CD4-positive, alpha-beta T cell treated with Interleukin-10 for 1 hour (primary cell): ENCODE results near the gene DCUN1D4.
"Not testable (repeated sequence)": the region's sequence is repeated elsewhere in the genome, so short reads cannot be mapped to it uniquely, and the experiment has no call there.

Source experiments
- DNase-seq: peaks from one replicate; pipeline ENCODE4 v3.0.0-alpha.2; 2020

Gene DCUN1D4

DNA sequence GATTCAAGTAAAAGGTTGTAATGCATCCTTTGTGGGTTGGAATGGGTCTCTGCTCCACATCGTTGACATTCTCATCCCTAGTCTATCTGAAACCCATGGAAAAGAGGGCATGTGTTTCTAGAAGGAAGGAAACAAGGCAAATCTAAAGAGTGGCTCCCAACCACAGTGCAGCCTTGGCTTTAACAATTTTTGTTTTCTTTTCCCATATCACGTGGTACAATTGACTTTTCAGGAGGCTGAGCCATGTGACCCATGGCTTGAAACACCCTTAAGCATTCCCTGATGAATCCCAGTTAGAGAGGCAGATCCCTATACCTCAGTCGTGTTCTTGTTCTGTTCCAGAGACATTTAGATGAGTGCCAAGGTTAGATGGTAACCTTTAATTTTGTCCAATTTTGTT is 12.8 kb downstream of the DCUN1D4 start:
- DNase-seq, result no peak

DNA sequence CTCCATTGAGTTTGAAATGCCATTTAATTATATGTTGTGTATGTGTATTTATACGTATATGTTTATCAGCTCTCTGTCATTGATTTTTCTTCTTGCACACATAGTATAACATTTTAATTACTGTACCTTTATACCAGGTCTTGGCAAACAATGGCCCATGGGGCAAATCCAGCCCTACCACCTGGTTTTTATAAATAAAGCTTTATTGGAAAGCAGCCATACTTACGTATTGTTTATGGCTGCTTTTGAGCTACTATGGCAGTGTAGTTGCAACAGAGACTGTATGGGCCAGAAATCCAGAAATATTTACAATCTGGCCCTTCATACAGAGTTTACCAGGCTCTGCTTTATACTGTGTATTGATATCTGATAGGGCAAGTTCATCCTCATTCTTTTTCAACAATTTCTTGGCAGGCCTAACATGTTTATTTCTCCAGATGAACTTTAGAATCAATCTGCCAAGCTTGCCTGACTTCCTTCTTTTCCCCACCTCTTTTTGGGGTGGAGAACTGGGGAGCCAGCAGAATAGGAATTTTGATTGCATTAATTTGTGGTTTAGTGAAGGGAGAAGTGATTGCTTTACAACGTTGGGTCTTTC is 15.8 kb downstream of the DCUN1D4 start:
- DNase-seq, result no peak

- DNase-seq, result no peak
Measured at GRCh38 chr4:51859476-51860031, 16.6 kb downstream of the DCUN1D4 start.

DNA sequence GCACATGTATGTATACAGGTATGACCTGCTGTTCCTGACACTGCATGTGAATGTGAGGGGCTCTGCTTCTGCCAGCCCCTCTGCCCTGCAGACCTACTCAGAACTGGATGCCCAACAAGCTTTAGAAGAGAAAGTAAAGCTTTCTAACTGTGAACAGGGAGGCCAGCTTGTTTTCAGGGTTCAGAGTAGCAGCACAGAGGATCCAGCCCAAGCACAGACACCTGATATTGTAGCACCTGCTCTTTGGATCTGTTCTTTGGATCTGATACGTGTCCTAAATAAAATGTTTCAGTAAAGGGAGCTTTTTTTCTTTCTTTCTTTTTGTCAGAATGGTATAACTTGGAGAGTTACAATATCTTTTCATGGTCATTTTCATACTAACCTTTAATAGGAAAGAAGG is 19.2 kb downstream of the DCUN1D4 start:
- no peak for DNase-seq

DNA sequence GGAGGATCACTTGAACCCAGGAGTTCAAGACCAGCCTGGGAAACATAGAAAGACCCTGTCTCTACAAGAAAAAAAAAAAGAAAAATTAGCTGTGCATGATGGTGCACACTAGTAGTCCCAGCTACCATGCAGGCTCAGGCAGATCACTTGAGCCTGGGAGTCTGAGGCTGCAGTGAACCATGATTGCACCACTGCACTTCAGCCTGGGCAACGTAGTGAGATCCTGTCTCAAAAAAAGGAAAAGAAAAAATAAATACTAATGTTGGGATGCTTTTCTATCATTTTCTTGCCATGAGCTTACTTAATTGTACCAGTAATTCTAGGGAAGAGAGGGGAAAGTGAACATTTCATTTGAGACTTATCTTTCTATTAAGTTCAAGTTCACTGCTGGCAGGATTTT is 19.8 kb downstream of the DCUN1D4 start:
- no peak for DNase-seq

DNA sequence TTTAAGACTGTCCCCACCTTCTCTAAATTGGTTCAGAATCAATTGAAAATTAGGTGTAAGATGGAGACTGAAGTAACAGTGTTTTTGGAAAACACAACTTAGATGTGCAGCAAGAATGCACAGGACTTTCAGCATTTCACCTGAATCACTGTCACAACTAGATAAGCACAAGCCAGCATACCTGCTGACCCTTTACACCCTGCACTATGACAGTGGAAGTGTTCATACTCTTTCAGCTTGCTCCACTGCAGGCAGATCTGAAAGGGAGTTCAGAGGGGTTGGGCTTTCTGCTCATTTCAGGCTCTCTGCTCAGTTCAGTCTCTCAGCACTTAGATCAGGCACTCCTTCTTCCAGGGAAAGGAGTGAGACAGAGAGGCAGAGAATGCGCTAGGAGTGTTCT is 22.8 kb downstream of the DCUN1D4 start:
- no peak for DNase-seq

- DNase-seq, result no peak
Measured at GRCh38 chr4:51866835-51867234, 23.9 kb downstream of the DCUN1D4 start.

GRCh38 chr4:51867689-51868448 is 24.9 kb downstream of the DCUN1D4 start:
- DNase-seq, result no peak

DNA sequence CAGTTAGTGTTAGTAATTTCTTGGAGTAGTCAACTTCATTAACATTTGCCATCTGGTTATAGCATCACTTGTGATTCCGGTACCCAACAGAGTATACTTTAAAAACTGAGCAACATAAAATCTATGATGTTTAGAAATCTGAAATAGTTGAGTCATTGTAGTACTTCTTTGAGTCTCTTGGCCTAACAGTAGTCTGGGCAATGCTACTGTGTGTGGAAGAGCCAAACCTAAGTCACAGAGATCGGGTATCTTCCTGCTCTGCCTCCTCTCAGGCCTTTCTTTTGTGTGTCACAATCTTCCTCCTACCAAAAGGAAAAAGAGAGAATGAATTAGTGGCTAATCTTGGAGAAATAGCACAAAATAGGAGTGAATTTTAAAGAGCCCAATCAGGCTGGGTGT is 25.5 kb downstream of the DCUN1D4 start:
- no peak for DNase-seq

DNA sequence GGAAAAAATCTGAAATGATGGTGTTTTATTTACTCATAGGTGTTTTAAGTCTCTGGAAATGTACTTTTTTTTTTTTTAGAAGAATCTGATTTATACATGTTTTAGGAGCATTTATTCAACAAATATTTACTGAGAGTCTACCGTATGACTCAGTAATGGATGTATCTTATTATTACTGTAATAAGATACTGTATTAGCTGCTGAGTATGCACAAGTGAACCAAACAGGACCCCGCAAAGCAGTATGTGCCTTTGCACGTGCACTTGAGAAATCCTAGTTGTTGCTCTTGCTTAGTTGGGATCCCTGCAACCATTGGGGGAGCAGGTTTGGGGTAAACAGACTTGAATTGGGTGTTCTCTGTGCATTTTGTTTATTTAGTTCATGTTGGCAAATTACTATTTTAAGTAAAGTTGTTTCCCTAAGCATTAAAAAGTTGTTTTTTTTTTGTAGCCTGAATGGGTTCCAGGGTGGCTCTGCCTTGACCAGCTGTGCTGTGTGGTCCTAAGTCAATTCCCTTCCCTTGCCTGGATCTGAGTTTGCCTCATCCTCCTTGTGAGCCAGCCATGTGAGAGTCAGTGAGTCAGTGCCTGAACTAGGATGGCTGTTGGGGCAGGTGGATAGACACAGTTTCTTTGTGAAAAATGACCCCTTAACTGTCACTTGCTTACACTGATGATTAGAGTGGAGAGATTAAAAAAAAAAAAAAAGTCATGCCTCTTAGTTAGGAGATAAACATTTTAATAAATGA is 27.7 kb downstream of the DCUN1D4 start:
- DNase-seq, result no peak

DNA sequence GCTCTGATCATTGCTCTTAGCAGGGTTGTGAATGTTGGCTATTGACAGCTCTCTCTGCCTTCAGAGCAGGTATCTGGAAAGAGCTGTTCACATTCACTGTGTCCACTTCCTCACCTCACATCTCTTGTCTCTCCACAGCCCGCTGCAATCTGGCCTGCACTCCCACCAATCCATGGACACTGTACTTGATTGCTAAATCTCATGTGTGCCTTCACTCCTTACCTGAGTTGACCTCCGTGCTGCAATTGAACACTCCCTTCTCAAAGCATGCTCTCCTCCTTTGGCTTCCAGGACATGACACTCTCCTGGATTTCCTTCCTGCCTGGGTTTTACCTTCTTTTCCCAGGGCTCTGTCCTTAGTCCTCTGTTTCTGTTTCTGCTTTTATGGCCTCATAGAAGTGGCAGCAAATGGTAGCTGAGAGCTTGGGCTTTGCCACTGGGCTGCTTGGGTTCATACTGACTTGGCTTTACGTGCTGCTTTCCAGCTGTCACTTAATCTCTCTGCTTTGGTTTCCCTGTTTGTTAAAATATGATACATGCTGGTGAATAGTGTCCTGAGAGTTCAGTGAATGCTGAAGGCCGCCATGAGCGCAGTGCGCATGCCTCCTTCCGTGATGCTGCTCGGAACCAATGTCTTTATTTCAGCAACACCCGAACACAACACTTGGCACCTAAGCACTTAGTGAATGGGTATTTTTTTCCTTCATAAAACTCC is 29.5 kb downstream of the DCUN1D4 start:
- no peak for DNase-seq

DNA sequence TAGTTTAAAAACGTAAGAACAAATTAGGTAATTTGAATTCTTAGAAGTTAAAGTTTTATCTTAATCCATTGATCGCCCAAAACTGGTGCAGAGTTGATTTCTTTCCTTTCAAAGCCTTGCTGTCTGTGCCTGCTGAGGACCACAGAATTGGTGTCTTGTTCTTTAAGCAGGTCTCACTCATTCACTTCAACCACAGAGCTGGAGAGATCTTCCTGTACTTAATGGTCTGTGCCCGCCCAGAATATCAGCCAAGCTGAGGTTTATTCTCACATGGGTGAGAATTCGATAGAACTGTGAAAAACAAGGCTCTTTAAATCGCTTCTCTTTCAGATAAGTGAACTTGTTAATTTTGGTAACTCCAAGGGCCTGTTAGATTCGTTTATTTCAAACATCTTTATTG is 31.6 kb downstream of the DCUN1D4 start:
- DNase-seq, result no peak

DNA sequence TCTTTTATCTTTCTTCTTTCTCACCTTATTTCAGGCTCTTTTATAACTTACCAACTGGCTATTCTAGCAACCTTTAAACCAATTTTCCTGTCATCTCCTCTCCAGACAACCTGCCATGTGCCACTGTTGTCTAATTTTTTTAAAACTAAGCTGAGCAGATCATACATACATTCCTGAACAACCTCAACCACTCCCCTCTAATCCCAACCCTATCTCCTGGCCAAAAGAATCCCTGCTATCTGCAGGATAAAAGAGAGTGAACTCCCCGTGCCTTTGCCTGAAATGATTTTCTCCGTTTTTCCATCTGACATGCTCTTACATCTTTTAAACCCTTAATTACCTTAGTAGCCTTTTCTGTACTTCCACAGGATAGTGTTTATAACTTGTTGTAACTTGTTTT is 35.5 kb downstream of the DCUN1D4 start:
- DNase-seq, result no peak

- DNase-seq, result no peak
Measured at GRCh38 chr4:51880016-51880915, 37.3 kb downstream of the DCUN1D4 start.

GRCh38 chr4:51884055-51884454 is 41.1 kb downstream of the DCUN1D4 start:
- no peak for DNase-seq

DNA sequence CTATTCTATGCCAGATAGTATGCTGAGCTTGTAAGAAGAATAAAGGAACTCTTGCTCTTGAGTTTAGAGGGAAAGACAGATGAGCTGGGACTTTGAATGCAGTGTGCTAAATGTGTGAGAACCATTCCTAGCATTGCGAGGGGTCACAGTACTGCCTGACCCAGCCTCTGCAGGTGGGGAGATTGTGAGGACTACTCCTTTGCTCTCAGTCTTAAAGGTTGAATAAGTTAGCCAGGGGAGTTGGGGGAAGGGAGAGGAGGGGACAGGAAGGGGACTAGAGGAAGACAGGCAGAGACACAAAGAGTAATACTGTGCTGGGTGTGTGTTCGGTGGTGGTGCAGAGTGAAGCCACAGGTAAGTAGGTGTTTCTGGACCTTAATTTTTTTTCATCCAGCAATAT is 41.7 kb downstream of the DCUN1D4 start:
- no peak for DNase-seq

- no peak for DNase-seq
Measured at GRCh38 chr4:51885363-51885762, 42.4 kb downstream of the DCUN1D4 start.

DNA sequence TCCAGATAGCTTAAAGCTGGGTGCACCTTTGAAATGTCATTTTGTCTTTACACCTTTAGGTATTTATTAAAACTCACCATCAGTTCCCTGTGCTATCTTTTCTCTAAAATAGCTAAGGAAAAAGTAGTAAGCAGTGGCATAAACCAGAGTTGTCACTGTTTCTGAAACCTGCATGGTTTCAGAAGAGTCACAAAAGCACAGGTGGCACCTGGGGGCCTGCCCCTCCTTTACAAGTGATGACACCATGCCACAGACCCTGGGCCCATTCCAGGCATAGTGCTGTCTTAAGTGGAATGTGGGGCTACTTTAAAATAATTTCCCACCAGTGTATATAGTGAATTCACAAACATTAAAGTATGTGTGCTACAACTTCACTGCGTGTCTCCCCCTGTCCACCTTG is 47.8 kb downstream of the DCUN1D4 start:
- DNase-seq, result no peak

DNA sequence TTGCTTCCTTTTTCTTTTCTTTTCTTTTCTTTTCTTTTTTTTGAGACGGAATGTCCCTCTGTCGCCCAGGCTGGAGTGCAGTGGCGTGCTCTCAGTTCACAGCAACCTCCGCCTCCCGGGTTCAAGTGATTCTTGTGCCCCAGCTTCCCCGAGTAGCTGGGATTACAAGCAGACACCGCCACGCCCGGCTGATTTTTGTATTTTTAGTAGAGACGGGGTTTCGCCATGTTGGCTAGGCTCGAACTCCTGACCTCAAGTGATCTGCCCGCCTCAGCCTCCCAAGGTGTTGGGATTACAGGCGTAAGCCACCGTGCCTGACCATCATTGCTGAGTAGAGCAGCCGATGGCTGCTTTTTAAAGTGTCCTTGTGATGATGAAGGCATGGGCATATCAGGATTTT is 50.4 kb downstream of the DCUN1D4 start:
- not testable (repeated sequence) for DNase-seq

DNA sequence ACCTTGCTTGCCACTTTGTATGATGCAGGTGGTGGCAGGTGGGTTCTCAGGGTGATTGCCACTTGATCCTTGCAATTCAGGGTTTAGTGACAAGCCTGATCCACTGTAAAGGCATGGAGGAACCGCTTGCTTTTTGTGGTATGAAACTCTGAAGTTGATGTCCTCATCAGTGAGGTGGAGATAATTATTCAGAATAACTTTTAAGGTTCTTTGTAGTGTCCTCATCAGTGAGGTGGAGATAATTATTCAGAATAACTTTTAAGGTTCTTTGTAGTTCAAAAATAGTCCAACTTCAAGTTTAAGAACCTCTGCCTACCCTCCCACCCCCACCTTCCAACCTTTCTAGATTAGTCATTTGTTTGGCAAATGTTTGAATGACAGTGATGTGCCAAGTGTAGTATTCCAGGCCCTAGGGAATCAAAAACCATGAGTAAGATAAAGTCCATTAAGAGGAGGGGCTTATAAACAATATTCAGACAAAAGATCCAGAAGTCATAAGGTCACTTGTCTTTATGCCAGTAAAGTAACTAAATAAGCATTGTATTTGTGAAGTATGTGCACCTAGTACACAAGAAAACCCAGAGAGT is 51.2 kb downstream of the DCUN1D4 start:
- DNase-seq, result no peak

- no peak for DNase-seq
Measured at GRCh38 chr4:51895158-51895557, 52.2 kb downstream of the DCUN1D4 start.
